ENCODE data around the gene PKN3. TPM values are rescaled to one million over a fixed set of nuclear protein-coding genes. Genes with fewer than 3 reads are reported as not detected.

The PKN3 gene
- total RNA-seq, 1 experiment from 2014 or later, result 1.1 TPM

GRCh38 chr9:128687453-128687852 is 14.8 kb upstream of the PKN3 start:
- ChIA-PET CTCF (interaction anchor here (0.7 kb wide), 1 partner anchor 130 kb away, joined by 4 read pairs; no protein-coding TSS in a partner anchor), POLR2A (interaction anchor here (0.8 to 1.4 kb wide), 3 partner anchors 30 to 54 kb away, joined by 3 read pairs; partner anchors contain the start of gene DYNC2I2)
- no peak for DNase-seq (ENCODE audit: unreplicated experiment)
- no peak overlapping the region for H3K4me3 Mint-ChIP-seq (ENCODE audit: unreplicated experiment)
- H3K4me1 Mint-ChIP-seq (ENCODE audit: insufficient read depth, unreplicated experiment), result peaks cover 43% of the 10 kb centered on the region
- no peaks in the 10 kb centered on the region for H3K27me3 Mint-ChIP-seq (ENCODE audit: insufficient read depth, unreplicated experiment)
- intact Hi-C loops (cut with micrococcal nuclease), result no loop called here
- H3K36me3 Mint-ChIP-seq (ENCODE audit: insufficient read depth, unreplicated experiment), result peaks cover 51% of the 10 kb centered on the region
- H3K27ac Mint-ChIP-seq (ENCODE audit: low read depth, unreplicated experiment), result no peak overlapping the region
- TF ChIP-seq CTCF (IDR thresholded peaks at IDR 0.05; ENCODE audit: unreplicated experiment), result no peak
- no peaks in the 10 kb centered on the region for H3K9me3 Mint-ChIP-seq (ENCODE audit: unreplicated experiment)
- no TSS peak for BruUV-seq (replicated peaks)

- peak within 1 kb of the TSS; percentile 67 for H3K27ac Mint-ChIP-seq (ENCODE audit: low read depth, unreplicated experiment)
- H3K4me3 Mint-ChIP-seq (ENCODE audit: unreplicated experiment), result peak within 1 kb of the TSS; percentile 90
- no peak for TF ChIP-seq CTCF (IDR thresholded peaks at IDR 0.05; ENCODE audit: unreplicated experiment)
- CTCF ChIA-PET, result no interaction called here
- POLR2A ChIA-PET, result interaction anchor here (0.6 to 3.0 kb wide), 12 partner anchors 9 to 318 kb away, joined by 3 to 31 read pairs (median 3); partner anchors contain the start of genes SPTAN1 and ZDHHC12
- BruUV-seq (replicated peaks), result no TSS peak
- H3K4me1 Mint-ChIP-seq (ENCODE audit: insufficient read depth, unreplicated experiment), result peaks cover 40% of the 10 kb centered on the region
- intact Hi-C loops (cut with micrococcal nuclease), result no loop called here
- DNase-seq (ENCODE audit: unreplicated experiment), result peak; percentile 92
- H3K27me3 Mint-ChIP-seq (ENCODE audit: insufficient read depth, unreplicated experiment), result no peaks in the 10 kb centered on the region
- H3K9me3 Mint-ChIP-seq (ENCODE audit: unreplicated experiment), result no peaks in the 10 kb centered on the region
- peaks cover 56% of the 10 kb centered on the region for H3K36me3 Mint-ChIP-seq (ENCODE audit: insufficient read depth, unreplicated experiment)
Observed at GRCh38 chr9:128688501-128689292, 13.6 kb upstream of the PKN3 start, which contains the start of gene SET. Gene SET (plus strand): TSS chr9:128689222. CDS start chr9:128689583, 361 bp downstream.

DNA sequence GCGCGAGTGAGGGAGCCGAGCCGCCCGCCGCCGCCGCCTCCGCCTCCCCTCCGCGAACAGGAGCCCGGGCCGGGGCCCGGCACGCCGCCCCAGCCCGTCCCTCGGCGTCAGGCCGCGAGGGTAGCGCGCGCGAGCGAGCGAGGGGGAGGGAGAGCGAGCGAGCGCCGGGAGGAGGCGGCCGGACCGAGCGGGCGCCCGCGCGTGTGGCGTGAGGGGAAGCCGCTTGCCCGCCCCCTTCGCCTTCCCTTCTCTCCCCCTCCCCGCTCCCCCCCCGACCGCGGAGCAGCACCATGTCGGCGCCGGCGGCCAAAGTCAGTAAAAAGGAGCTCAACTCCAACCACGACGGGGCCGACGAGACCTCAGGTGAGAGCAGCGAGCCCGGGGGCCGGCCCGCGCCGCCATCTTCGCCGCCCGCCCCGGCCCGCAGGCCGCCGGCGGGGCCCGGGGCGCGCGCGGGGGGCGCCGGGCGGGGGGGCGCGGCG is 13.0 kb upstream of the PKN3 start:
- no peak for TF ChIP-seq CTCF (IDR thresholded peaks at IDR 0.05; ENCODE audit: unreplicated experiment)
- H3K4me1 Mint-ChIP-seq (ENCODE audit: insufficient read depth, unreplicated experiment), result peaks cover 39% of the 10 kb centered on the region
- H3K27me3 Mint-ChIP-seq (ENCODE audit: insufficient read depth, unreplicated experiment), result no peaks in the 10 kb centered on the region
- H3K27ac Mint-ChIP-seq (ENCODE audit: low read depth, unreplicated experiment), result peak overlapping the region; percentile 67
- H3K36me3 Mint-ChIP-seq (ENCODE audit: insufficient read depth, unreplicated experiment), result peaks cover 62% of the 10 kb centered on the region
- DNase-seq (ENCODE audit: unreplicated experiment), result no peak
- intact Hi-C loops (cut with micrococcal nuclease), result no loop called here
- no TSS peak for BruUV-seq (replicated peaks)
- ChIA-PET POLR2A (interaction anchor here (0.6 to 3.0 kb wide), 14 partner anchors 7 to 319 kb away, joined by 3 to 31 read pairs (median 3); partner anchors contain the start of genes SPTAN1, TBC1D13 and ZDHHC12), CTCF (no interaction called here)
- H3K9me3 Mint-ChIP-seq (ENCODE audit: unreplicated experiment), result no peaks in the 10 kb centered on the region
- H3K4me3 Mint-ChIP-seq (ENCODE audit: unreplicated experiment), result peak overlapping the region; percentile 71

Measured in MCF 10A (cell line).